AG09319 (cell line): ENCODE results near the gene DPY19L3.

ENCODE experiments used
- DNase-seq: peaks from one replicate; pipeline ENCODE4 v3.0.0-alpha.2; 2010; ENCODE audit warnings: low read depth; ENCODE audit errors: extremely low read depth
- CTCF ChIP-seq: IDR thresholded peaks from 2 replicates; pipeline ENCODE4 v1.5.1; 2011; ENCODE audit warnings: low read depth, mild to moderate bottlenecking, inconsistent platforms, low read length, moderate library complexity

DPY19L3 gene

GRCh38 chr19:32405431-32406160, at the start of gene DPY19L3:
DPY19L3 (plus strand) TSS chr19:32405770; CDS start chr19:32408254, 2,484 bp downstream.
- DNase-seq, result peak; percentile 81
- TF ChIP-seq CTCF, result no peak

- TF ChIP-seq CTCF, result peak; percentile 7
- DNase-seq, result no peak
These were observed 47.9 kb upstream of the DPY19L3 start for GRCh38 chr19:32357720-32358119.

- no peak for TF ChIP-seq CTCF
- DNase-seq, result no peak
These were observed 47.2 kb upstream of the DPY19L3 start for GRCh38 chr19:32358321-32358720.

- no peak for DNase-seq
These were observed 46.0 kb upstream of the DPY19L3 start for GRCh38 chr19:32359581-32359980.

GRCh38 chr19:32361574-32362317, 43.8 kb upstream of the DPY19L3 start:
- TF ChIP-seq CTCF, result no peak
- DNase-seq, result no peak

More at GRCh38 chr19:32359581-32359980, 46.0 kb upstream of the DPY19L3 start:
- TF ChIP-seq CTCF, result no peak

- no peak for TF ChIP-seq CTCF
These were observed 43.3 kb upstream of the DPY19L3 start for GRCh38 chr19:32362318-32362691.

GRCh38 chr19:32363175-32363574, 42.4 kb upstream of the DPY19L3 start:
- TF ChIP-seq CTCF, result no peak
- DNase-seq, result peak; percentile 39

More at GRCh38 chr19:32362318-32362691, 43.3 kb upstream of the DPY19L3 start:
- no peak for DNase-seq
